ENCODE results near the gene ALK.

ALK gene

GRCh38 chr2:29946505-29946904, 25.1 kb upstream of the ALK start:
- H3K4me2 ChIP-seq (ENCODE audit: low read depth, low read length): no peak overlapping the region
- H3K27me3 ChIP-seq (replicated peaks; ENCODE audit: insufficient read depth, low read length): no peaks in the 10 kb centered on the region
- no peaks in the 10 kb centered on the region for H3K9me3 ChIP-seq (replicated peaks; ENCODE audit: insufficient read depth, low read length)
- no peak overlapping the region for H3K4me3 ChIP-seq (ENCODE audit: low read length)
- H3K36me3 ChIP-seq (replicated peaks; ENCODE audit: insufficient read depth, low read length): no peaks in the 10 kb centered on the region
- no peak overlapping the region for H3K27ac ChIP-seq (ENCODE audit: low read length)
- no peak for DNase-seq
- no peaks in the 10 kb centered on the region for H4K20me1 ChIP-seq (ENCODE audit: insufficient read depth, low read length)
- H3K9ac ChIP-seq (ENCODE audit: low read length): no peak overlapping the region
- no peaks in the 10 kb centered on the region for H3F3A ChIP-seq (ENCODE audit: insufficient read depth, low read length)
- TF ChIP-seq EZH2phosphoT487 (IDR thresholded peaks at IDR 0.05; ENCODE audit: low read length): no peak
- no peak for TF ChIP-seq CTCF (IDR thresholded peaks at IDR 0.05; ENCODE audit: low read length)
- no peak for TF ChIP-seq EZH2 (optimal IDR thresholded peaks at IDR 0.05; ENCODE audit: low read depth, low read length)
- no peaks in the 10 kb centered on the region for H3K9me2 ChIP-seq (replicated peaks; ENCODE audit: insufficient read depth, low read length)
- H3K4me1 ChIP-seq (ENCODE audit: low read length): no peaks in the 10 kb centered on the region
- no peaks in the 10 kb centered on the region for H3K79me2 ChIP-seq (ENCODE audit: low read length)
- H2AFZ ChIP-seq (ENCODE audit: low read length): no peak overlapping the region

- H2AFZ ChIP-seq (ENCODE audit: low read length): no peak overlapping the region
- H3K9me3 ChIP-seq (replicated peaks; ENCODE audit: insufficient read depth, low read length): no peaks in the 10 kb centered on the region
- H3F3A ChIP-seq (ENCODE audit: insufficient read depth, low read length): no peaks in the 10 kb centered on the region
- no peaks in the 10 kb centered on the region for H3K36me3 ChIP-seq (replicated peaks; ENCODE audit: insufficient read depth, low read length)
- H3K9me2 ChIP-seq (replicated peaks; ENCODE audit: insufficient read depth, low read length): no peaks in the 10 kb centered on the region
- H4K20me1 ChIP-seq (ENCODE audit: insufficient read depth, low read length): no peaks in the 10 kb centered on the region
- no peak for DNase-seq
- no peak overlapping the region for H3K4me3 ChIP-seq (ENCODE audit: low read length)
- no peaks in the 10 kb centered on the region for H3K27me3 ChIP-seq (replicated peaks; ENCODE audit: insufficient read depth, low read length)
- H3K4me2 ChIP-seq (ENCODE audit: low read depth, low read length): no peak overlapping the region
- H3K4me1 ChIP-seq (ENCODE audit: low read length): no peaks in the 10 kb centered on the region
- no peak overlapping the region for H3K27ac ChIP-seq (ENCODE audit: low read length)
- no peak overlapping the region for H3K9ac ChIP-seq (ENCODE audit: low read length)
- no peaks in the 10 kb centered on the region for H3K79me2 ChIP-seq (ENCODE audit: low read length)
- TF ChIP-seq CTCF (IDR thresholded peaks at IDR 0.05; ENCODE audit: low read length): no peak
- TF ChIP-seq EZH2 (optimal IDR thresholded peaks at IDR 0.05; ENCODE audit: low read depth, low read length): no peak
- no peak for TF ChIP-seq EZH2phosphoT487 (IDR thresholded peaks at IDR 0.05; ENCODE audit: low read length)
Measured at GRCh38 chr2:29942711-29943110, 21.3 kb upstream of the ALK start.

GRCh38 chr2:29940706-29941105, 19.3 kb upstream of the ALK start:
- no peaks in the 10 kb centered on the region for H3F3A ChIP-seq (ENCODE audit: insufficient read depth, low read length)
- no peak overlapping the region for H3K27ac ChIP-seq (ENCODE audit: low read length)
- DNase-seq: no peak
- no peaks in the 10 kb centered on the region for H3K36me3 ChIP-seq (replicated peaks; ENCODE audit: insufficient read depth, low read length)
- TF ChIP-seq CTCF (IDR thresholded peaks at IDR 0.05; ENCODE audit: low read length): no peak
- no peak for TF ChIP-seq EZH2phosphoT487 (IDR thresholded peaks at IDR 0.05; ENCODE audit: low read length)
- no peak for TF ChIP-seq EZH2 (optimal IDR thresholded peaks at IDR 0.05; ENCODE audit: low read depth, low read length)
- H4K20me1 ChIP-seq (ENCODE audit: insufficient read depth, low read length): no peaks in the 10 kb centered on the region
- no peaks in the 10 kb centered on the region for H3K9me3 ChIP-seq (replicated peaks; ENCODE audit: insufficient read depth, low read length)
- no peak overlapping the region for H2AFZ ChIP-seq (ENCODE audit: low read length)
- H3K9ac ChIP-seq (ENCODE audit: low read length): no peak overlapping the region
- no peaks in the 10 kb centered on the region for H3K79me2 ChIP-seq (ENCODE audit: low read length)
- no peaks in the 10 kb centered on the region for H3K4me1 ChIP-seq (ENCODE audit: low read length)
- no peak overlapping the region for H3K4me2 ChIP-seq (ENCODE audit: low read depth, low read length)
- H3K9me2 ChIP-seq (replicated peaks; ENCODE audit: insufficient read depth, low read length): no peaks in the 10 kb centered on the region
- H3K4me3 ChIP-seq (ENCODE audit: low read length): no peak overlapping the region
- H3K27me3 ChIP-seq (replicated peaks; ENCODE audit: insufficient read depth, low read length): no peaks in the 10 kb centered on the region
